BE2C (cell line): ENCODE results near the gene RNF187.

ENCODE experiments used
- DNase-seq: peaks from one replicate; pipeline ENCODE4 v3.0.0-alpha.2; 2020
- H3K27me3 ChIP-seq: fragments of 250-450 bp; sonication (Bioruptor Pico); 2 replicates; pipeline ENCODE4 v1.5.1; 2020; ENCODE audit warnings: mild to moderate bottlenecking
- H3K36me3 ChIP-seq: fragments of 250-450 bp; sonication (Bioruptor Pico); 2 replicates; pipeline ENCODE4 v1.5.1; 2020; ENCODE audit warnings: mild to moderate bottlenecking
- H3K4me1 ChIP-seq: fragments of 250-450 bp; sonication (Bioruptor Pico); 2 replicates; pipeline ENCODE4 v1.5.1; 2020
- H3K4me3 ChIP-seq: 2 replicates; pipeline ENCODE4 v1.5.1; 2011; ENCODE audit warnings: low read depth, low read length
- H3K9me3 ChIP-seq: fragments of 250-450 bp; sonication (Bioruptor Pico); 2 replicates; pipeline ENCODE4 v1.5.1; 2020
- CTCF ChIP-seq: IDR thresholded peaks from 2 replicates; pipeline ENCODE4 v1.5.1; 2012; ENCODE audit warnings: mild to moderate bottlenecking, low read depth, low read length

Gene RNF187

DNA sequence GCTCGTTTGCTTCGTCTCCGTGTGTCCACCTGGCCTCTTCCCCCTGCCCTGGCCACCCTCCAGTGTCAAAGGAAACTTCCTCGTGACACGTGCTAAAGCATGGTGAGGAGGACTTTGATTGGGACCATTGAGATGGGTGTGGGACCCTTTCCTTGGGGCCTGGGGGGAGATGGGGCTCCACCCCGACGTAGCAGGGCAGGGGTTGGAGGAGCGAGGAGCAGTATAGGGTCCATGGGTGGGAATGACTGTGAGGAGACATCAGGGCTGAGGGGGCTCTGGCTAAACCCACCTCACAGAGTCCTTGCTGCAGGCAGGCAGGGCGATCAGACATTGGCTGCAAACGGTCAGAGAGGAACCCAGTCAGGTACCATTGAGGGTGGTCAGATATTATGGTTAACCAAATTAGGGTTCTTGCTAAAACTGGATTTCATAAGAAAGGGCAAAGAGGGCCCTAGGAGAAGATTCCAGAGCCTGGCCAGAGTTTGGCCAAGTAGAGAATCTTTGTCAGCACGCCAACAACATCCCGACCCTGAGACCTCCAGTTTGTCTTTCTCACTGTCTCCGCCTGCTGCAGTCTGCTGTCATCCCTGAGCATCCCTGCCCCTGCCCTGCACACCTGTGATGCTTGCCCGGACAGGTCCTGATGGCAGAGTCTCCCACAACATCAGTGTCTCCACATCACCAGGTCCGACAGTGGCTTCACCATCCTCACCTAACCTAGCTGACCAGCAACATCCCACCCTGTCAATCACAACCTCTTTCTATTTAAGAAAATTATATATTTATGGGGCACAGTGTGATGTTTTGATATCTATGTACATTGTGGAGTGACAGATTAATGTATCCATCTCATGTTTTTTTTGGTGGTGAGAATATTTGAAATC lies 8.0 kb downstream of the RNF187 start:
- H3K9me3 ChIP-seq, result no peaks in the 10 kb centered on the region
- no peak for TF ChIP-seq CTCF
- no peaks in the 10 kb centered on the region for H3K4me1 ChIP-seq
- H3K4me3 ChIP-seq, result no peak overlapping the region
- H3K36me3 ChIP-seq, result peaks cover 2% of the 10 kb centered on the region
- peaks cover 2% of the 10 kb centered on the region; the same call in 1 of the 2 replicates for H3K27me3 ChIP-seq
- DNase-seq, result no peak

- peaks cover 7% of the 10 kb centered on the region; the same call in 1 of the 2 replicates for H3K27me3 ChIP-seq
- no peaks in the 10 kb centered on the region for H3K9me3 ChIP-seq
- H3K4me3 ChIP-seq, result no peak overlapping the region
- no peaks in the 10 kb centered on the region for H3K4me1 ChIP-seq
- H3K36me3 ChIP-seq, result peaks cover 2% of the 10 kb centered on the region
- TF ChIP-seq CTCF, result no peak
- DNase-seq, result no peak
These were observed 8.9 kb downstream of the RNF187 start for GRCh38 chr1:228496084-228496483.

GRCh38 chr1:228496494-228496893 lies 9.3 kb downstream of the RNF187 start:
- Histone ChIP-seq H3K9me3 (no peaks in the 10 kb centered on the region), H3K27me3 (peaks cover 7% of the 10 kb centered on the region; the same call in 1 of the 2 replicates), H3K36me3 (peaks cover 2% of the 10 kb centered on the region), H3K4me3 (no peak overlapping the region), H3K4me1 (no peaks in the 10 kb centered on the region)
- DNase-seq, result no peak
- TF ChIP-seq CTCF, result no peak

GRCh38 chr1:228497206-228497605 lies 10.0 kb downstream of the RNF187 start:
- H3K4me3 ChIP-seq, result no peak overlapping the region
- no peak for DNase-seq
- peaks cover 2% of the 10 kb centered on the region for H3K36me3 ChIP-seq
- no peaks in the 10 kb centered on the region for H3K4me1 ChIP-seq
- H3K9me3 ChIP-seq, result no peaks in the 10 kb centered on the region
- no peak for TF ChIP-seq CTCF
- H3K27me3 ChIP-seq, result peaks cover 7% of the 10 kb centered on the region; the same call in 1 of the 2 replicates

DNA sequence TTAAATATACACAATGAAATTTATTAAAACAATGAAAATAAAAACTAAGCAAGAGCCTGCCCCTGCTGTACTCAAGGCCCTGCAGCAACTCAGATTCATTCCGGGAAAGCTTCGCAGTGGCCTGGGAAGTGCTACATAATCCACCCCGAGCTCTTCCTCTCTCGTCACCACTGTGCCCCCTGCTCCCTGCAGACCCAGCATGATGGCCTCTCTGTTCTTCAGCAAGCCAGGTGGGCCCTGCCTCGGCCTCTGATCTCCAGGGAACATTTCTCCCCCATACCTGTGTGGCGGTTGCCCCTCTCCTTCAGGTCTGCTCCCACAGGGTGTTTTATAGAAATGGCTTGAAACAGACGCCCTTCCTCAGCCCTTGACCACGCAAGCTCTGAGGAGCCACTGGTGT lies 10.6 kb downstream of the RNF187 start:
- no peak for TF ChIP-seq CTCF
- Histone ChIP-seq H3K4me3 (no peak overlapping the region), H3K9me3 (no peaks in the 10 kb centered on the region), H3K4me1 (no peaks in the 10 kb centered on the region), H3K36me3 (peaks cover 2% of the 10 kb centered on the region), H3K27me3 (peaks cover 7% of the 10 kb centered on the region; the same call in 1 of the 2 replicates)
- no peak for DNase-seq

DNA sequence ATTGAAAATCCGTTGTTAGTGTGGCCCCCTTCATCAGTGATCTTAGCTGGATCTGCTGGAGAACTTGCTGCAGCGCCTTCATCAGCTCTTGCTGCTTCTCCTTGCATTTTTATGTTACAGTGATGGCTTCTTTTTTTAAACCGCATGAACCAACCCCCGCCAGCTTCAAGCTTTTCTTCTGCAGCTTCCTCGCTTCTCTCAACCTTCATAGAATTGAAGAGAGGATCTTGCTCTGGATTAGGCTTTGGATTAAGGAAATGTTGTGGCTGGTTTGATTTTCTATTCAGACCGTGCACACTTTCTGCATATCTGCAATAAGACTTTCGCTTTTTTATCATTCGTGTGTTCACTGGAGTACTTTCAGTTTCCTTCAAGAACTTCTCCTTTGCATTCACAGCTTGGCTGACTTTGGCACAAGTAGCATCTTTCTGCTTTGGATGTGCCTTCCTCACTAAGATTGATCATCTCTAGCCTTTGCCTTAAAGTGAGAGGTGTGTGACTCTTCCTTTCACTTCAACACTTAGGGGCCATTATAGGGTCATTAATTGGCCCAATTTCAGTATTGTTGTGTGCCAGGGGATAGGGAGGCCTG lies 13.1 kb downstream of the RNF187 start:
- no peaks in the 10 kb centered on the region for H3K36me3 ChIP-seq
- DNase-seq, result no peak
- H3K4me1 ChIP-seq, result no peaks in the 10 kb centered on the region
- no peak for TF ChIP-seq CTCF
- H3K27me3 ChIP-seq, result peaks cover 7% of the 10 kb centered on the region; the same call in 1 of the 2 replicates
- no peaks in the 10 kb centered on the region for H3K9me3 ChIP-seq
- no peak overlapping the region for H3K4me3 ChIP-seq
